Panc1 (cell line): ENCODE measurements around the gene HSF5. TPM values are rescaled to one million over a fixed set of nuclear protein-coding genes. Genes with fewer than 3 reads are reported as not detected.

Experiments
- ATAC-seq: fragments of 200-7000 bp; cut with Tn5 transposase; 2 replicates; pipeline ENCODE4 v1.9.1; 2020; ENCODE audit warnings: mild to moderate bottlenecking, moderate library complexity
- BruUV-seq: library from RNA; stranded (reverse); fragments of 400-500 nt; replicated peaks from 2 replicates; lab custom pipeline; 2021; lab: Mats Ljungman, UMichigan
- CTCF ChIA-PET: fragments of 300-600 bp; sonication (Branson Sonifier 250); formaldehyde crosslinking; loops from one replicate; lab custom pipeline; 2022; ENCODE audit warnings: antibody characterized with exemption; lab: Charles Lee
- POLR2A ChIA-PET: fragments of 300-600 bp; sonication (Branson Sonifier 250); formaldehyde crosslinking; loops from one replicate; lab custom pipeline; 2022; ENCODE audit warnings: antibody characterized with exemption; lab: Charles Lee
- DNase-seq: peaks from one replicate; pipeline ENCODE4 v3.0.0-alpha.2; 2010; ENCODE audit warnings: low read depth, low spot score
- H3K27ac ChIP-seq: 2 replicates; pipeline ENCODE4 v1.5.1; 2011; ENCODE audit warnings: mild to moderate bottlenecking, low read length, inconsistent platforms
- H3K27me3 ChIP-seq: fragments of 200-500 bp; sonication (Bioruptor generic); 2 replicates; pipeline ENCODE4 v1.6.0; 2014; ENCODE audit warnings: low read length, inconsistent platforms; ENCODE audit not compliant: control insufficient read depth, insufficient read depth
- H3K36me3 ChIP-seq: fragments of 200-500 bp; sonication (Bioruptor generic); 2 replicates; pipeline ENCODE4 v1.5.1; 2014; ENCODE audit warnings: inconsistent platforms, mild to moderate bottlenecking, low read length, moderate library complexity; ENCODE audit not compliant: control insufficient read depth, insufficient read depth
- H3K4me1 ChIP-seq: 2 replicates; pipeline ENCODE4 v1.5.1; 2011; ENCODE audit warnings: inconsistent platforms, mild to moderate bottlenecking, low read length, moderate library complexity; ENCODE audit not compliant: control insufficient read depth, insufficient read depth
- H3K4me3 ChIP-seq, 2 experiments: 2 replicates each; pipeline ENCODE4 v1.5.1; 2011 to 2012; ENCODE audit warnings: low read depth in 2 of 2, low read length in 2 of 2, mild to moderate bottlenecking in 2 of 2, inconsistent platforms in 1 of 2, moderate library complexity in 1 of 2
- H3K9me3 ChIP-seq: fragments of 200-500 bp; sonication (Bioruptor generic); 2 replicates; pipeline ENCODE4 v1.5.1; 2014; ENCODE audit warnings: low read depth, mild to moderate bottlenecking, inconsistent platforms, low read length, moderate library complexity; ENCODE audit not compliant: control insufficient read depth, insufficient read depth
- POLR2AphosphoS5 ChIP-seq: IDR thresholded peaks from 2 replicates; pipeline ENCODE4 v1.6.1; 2012; ENCODE audit warnings: mild to moderate bottlenecking, low read depth, low read length, moderate library complexity
- SIN3A ChIP-seq: IDR thresholded peaks from 2 replicates; pipeline ENCODE4 v1.6.1; 2012; ENCODE audit warnings: low read depth, mild to moderate bottlenecking, low read length, moderate library complexity, borderline replicate concordance; ENCODE audit not compliant: insufficient read depth
- TCF7L2 ChIP-seq: IDR thresholded peaks from 2 replicates; pipeline ENCODE4 v1.6.1; 2011; ENCODE audit warnings: mild to moderate bottlenecking, low read depth, low read length, inconsistent platforms
- in situ Hi-C: cut with HindIII; loops from 2 replicates; pipeline ENCODE4 v1.10.0; 2016; ENCODE audit warnings: low sequenced_read_pairs, low pct_unique_long_range_greater_than_20kb
- intact Hi-C: fragments of 100-400 bp; cut with micrococcal nuclease; formaldehyde crosslinking; loops from one replicate; pipeline ENCODE4 v1.10.0; 2022; ENCODE audit not compliant: unreplicated experiment
- total RNA-seq: library from RNA; stranded (reverse); gene quantifications from one replicate; pipeline ENCODE4 v1.2.1, GENCODE V29; 2021; ENCODE audit not compliant: unreplicated experiment
- TF ChIP-seq, protein P1 (sequence below): fragments of 450-650 bp; IDR thresholded peaks from 2 replicates; pipeline ENCODE4 v1.5.1; 2017; ENCODE audit warnings: mild to moderate bottlenecking
- TF ChIP-seq, protein P2 (sequence below), 2 experiments: IDR thresholded peaks; 2 replicates each; pipeline ENCODE4 v1.6.1; 2011 to 2012; ENCODE audit warnings: low read depth in 2 of 2, control low read depth in 1 of 2, low read length in 1 of 2, mild to moderate bottlenecking in 1 of 2, moderate library complexity in 1 of 2; ENCODE audit not compliant: insufficient read depth in 1 of 2

The HSF5 gene
- total RNA-seq, 1 experiment from 2014 or later, result not detected

DNA sequence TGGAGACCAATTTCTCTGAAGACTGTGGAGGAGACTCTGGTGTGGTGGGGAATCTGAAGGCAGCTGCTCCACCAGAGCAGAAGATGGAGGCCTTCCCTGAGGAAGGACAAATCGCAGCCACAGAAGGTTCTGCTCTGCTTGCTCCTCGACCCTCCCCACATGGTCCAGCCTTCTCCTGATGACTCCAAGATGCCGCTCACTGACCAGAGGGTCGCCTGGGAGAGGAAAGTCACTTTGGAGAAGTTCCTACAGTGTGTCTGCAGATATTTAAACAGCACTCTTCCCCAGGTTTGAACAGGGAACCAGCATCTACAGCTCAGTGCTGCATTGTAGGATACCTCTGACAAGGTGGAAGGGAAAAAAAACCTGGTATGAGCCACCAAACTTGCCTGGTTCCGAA, 115.2 kb downstream of the HSF5 start:
- DNase-seq (no peak), ATAC-seq (no peak)
- intact Hi-C loops (no loop called here), in situ Hi-C loops (no loop called here)
- Histone ChIP-seq H3K27me3 (no peaks in the 10 kb centered on the region), H3K27ac (no peak overlapping the region), H3K4me3 (no peak overlapping the region), H3K36me3 (no peaks in the 10 kb centered on the region), H3K9me3 (no peaks in the 10 kb centered on the region), H3K4me1 (no peaks in the 10 kb centered on the region)
- POLR2A ChIA-PET, result no interaction called here
- no peak for TF ChIP-seq POLR2AphosphoS5
- TF ChIP-seq, protein P1, sequence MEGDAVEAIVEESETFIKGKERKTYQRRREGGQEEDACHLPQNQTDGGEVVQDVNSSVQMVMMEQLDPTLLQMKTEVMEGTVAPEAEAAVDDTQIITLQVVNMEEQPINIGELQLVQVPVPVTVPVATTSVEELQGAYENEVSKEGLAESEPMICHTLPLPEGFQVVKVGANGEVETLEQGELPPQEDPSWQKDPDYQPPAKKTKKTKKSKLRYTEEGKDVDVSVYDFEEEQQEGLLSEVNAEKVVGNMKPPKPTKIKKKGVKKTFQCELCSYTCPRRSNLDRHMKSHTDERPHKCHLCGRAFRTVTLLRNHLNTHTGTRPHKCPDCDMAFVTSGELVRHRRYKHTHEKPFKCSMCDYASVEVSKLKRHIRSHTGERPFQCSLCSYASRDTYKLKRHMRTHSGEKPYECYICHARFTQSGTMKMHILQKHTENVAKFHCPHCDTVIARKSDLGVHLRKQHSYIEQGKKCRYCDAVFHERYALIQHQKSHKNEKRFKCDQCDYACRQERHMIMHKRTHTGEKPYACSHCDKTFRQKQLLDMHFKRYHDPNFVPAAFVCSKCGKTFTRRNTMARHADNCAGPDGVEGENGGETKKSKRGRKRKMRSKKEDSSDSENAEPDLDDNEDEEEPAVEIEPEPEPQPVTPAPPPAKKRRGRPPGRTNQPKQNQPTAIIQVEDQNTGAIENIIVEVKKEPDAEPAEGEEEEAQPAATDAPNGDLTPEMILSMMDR, result no peak
- no peak for TF ChIP-seq TCF7L2
- TF ChIP-seq, protein P2, sequence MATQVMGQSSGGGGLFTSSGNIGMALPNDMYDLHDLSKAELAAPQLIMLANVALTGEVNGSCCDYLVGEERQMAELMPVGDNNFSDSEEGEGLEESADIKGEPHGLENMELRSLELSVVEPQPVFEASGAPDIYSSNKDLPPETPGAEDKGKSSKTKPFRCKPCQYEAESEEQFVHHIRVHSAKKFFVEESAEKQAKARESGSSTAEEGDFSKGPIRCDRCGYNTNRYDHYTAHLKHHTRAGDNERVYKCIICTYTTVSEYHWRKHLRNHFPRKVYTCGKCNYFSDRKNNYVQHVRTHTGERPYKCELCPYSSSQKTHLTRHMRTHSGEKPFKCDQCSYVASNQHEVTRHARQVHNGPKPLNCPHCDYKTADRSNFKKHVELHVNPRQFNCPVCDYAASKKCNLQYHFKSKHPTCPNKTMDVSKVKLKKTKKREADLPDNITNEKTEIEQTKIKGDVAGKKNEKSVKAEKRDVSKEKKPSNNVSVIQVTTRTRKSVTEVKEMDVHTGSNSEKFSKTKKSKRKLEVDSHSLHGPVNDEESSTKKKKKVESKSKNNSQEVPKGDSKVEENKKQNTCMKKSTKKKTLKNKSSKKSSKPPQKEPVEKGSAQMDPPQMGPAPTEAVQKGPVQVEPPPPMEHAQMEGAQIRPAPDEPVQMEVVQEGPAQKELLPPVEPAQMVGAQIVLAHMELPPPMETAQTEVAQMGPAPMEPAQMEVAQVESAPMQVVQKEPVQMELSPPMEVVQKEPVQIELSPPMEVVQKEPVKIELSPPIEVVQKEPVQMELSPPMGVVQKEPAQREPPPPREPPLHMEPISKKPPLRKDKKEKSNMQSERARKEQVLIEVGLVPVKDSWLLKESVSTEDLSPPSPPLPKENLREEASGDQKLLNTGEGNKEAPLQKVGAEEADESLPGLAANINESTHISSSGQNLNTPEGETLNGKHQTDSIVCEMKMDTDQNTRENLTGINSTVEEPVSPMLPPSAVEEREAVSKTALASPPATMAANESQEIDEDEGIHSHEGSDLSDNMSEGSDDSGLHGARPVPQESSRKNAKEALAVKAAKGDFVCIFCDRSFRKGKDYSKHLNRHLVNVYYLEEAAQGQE (IDR thresholded peaks at IDR 0.05; ENCODE audit: insufficient read depth in 1 of 2, low read depth in 2 of 2, low read length in 1 of 2), result no peak
- BruUV-seq, result no TSS peak
- CTCF ChIA-PET, result no interaction called here

DNA sequence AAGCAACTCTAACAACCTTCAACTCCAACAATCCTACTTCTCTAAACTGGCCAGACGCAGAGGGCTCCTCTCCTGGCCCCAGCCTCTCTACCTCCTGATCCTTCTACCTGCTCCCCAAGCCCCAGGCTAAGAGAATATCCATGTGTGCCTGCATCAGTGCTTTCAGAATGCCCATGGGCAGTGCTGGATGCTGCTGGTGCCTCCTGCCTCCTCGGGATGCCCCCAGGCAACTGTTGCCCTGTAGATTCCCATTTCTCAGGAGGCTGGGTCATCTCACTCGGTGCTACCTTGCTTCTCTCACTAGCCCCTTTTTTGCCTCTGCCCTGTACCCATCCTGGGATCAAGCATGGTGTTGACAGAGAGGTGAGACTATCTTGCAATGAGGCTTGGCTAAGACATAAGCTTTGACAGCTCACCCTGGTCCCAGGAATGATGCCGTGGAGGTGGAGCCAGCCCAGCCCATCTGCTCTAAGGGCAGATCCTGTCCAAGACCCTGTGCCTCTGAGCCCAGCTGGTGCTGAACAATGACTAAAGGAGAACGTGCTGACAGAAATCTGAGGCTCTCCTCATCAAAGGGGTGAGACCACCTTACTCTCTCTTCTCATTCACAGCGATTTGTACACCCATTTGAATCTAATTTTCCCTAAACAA, 116.8 kb downstream of the HSF5 start:
- ATAC-seq, result no peak
- Histone ChIP-seq H3K27ac (no peak overlapping the region), H3K27me3 (no peaks in the 10 kb centered on the region), H3K4me3 (no peak overlapping the region), H3K36me3 (no peaks in the 10 kb centered on the region), H3K4me1 (no peaks in the 10 kb centered on the region), H3K9me3 (no peaks in the 10 kb centered on the region)
- CTCF ChIA-PET, result no interaction called here
- intact Hi-C loops (no loop called here), in situ Hi-C loops (no loop called here)
- POLR2A ChIA-PET, result no interaction called here
- no TSS peak for BruUV-seq
- DNase-seq, result no peak
- TF ChIP-seq TCF7L2 (no peak), POLR2AphosphoS5 (no peak), SIN3A (no peak)
- TF ChIP-seq, protein P2 (IDR thresholded peaks at IDR 0.05; ENCODE audit: insufficient read depth in 1 of 2, low read depth in 2 of 2, low read length in 1 of 2), result no peak
- TF ChIP-seq, protein P1, result no peak
